HG02943 (cell line): Measurements from ENCODE around the gene DPYSL4.

ENCODE experiments used
- ATAC-seq: cut with Tn5 transposase; IDR thresholded peaks from one replicate; pipeline ENCODE4 v1.9.1; 2021; ENCODE audit warnings: mild to moderate bottlenecking, low read depth, moderate library complexity; ENCODE audit not compliant: unreplicated experiment

The DPYSL4 gene

DNA sequence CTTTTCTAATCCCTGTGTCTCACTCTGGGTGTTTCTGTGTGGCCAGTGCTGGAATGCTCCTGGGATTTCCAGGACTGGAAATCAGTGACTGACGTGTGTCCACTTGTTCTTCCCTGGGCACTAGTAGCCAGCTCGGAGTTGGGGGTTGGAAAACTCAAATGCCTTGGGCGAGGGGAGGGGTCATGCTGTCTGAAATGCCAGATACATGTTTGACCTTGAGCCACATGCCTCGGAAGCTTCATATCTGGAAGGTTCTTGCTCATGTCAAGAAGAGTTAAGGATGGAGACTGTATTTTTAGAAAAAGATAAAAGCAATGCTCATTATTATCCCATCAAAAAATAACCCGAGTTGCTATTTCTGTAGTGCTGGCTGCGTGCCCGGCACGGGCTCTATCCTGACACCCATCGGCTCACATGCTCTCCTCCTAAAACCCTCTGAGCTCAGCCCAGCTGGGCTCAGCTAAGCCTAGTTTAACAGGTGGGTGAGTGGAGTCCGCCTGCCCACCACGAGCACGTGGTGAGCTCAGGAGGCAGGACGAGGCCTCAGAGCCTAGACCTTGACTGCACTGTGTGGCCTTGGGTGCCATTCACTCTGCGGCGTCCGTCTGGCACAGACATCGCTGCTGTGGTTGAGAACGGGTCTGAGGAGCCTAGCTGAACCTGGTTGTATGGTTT lies 6.4 kb downstream of the DPYSL4 start:
- ATAC-seq = no peak

DNA sequence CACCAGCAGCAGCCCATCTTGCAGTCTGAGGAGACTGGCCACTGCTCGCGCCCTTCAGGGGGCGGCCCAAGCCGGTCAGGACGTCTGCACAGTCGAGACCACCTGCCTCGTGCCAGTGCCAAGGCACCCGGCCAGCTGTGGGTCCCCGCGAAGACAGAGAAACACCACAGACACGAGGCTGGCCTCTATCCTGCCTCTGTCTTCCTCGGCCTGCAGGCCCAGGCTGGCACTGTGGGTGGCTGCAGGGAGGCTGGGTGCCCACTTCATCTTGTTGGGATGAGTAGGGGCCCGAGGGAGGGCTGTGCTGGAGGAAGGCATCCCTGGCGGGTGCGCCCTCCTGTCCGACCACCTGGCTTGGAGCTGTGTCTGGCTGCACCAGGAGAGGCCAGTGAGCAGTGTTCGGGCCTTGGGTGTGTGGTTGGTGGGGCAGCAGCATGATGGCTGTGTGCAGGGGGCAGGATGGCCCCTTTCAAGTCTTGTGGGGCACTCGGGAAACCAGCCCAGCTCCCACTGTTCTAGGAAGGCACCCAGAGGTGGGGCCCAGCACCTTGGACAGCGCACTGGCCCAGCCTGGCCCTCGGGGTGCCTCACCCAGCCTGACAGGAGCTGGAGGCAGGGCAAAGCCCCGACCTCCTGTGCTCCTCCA lies 7.3 kb downstream of the DPYSL4 start:
- no peak for ATAC-seq

DNA sequence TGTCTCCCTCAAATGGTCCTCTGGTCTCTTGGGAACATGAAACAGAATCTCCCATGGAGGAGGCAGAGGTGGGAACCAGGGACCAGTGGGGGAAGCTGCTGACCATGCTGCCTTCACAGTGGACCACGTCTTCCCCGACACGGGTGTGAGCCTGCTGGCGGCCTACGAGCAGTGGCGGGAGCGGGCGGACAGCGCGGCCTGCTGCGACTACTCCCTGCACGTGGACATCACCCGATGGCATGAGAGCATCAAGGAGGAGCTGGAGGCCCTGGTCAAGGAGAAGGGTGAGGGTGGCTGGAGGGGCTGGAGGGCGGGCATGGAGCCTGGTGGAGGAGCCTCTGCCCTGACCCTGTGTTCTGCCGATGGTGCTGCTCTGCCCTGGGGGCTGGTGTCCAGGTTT lies 8.0 kb downstream of the DPYSL4 start:
- no peak for ATAC-seq

DNA sequence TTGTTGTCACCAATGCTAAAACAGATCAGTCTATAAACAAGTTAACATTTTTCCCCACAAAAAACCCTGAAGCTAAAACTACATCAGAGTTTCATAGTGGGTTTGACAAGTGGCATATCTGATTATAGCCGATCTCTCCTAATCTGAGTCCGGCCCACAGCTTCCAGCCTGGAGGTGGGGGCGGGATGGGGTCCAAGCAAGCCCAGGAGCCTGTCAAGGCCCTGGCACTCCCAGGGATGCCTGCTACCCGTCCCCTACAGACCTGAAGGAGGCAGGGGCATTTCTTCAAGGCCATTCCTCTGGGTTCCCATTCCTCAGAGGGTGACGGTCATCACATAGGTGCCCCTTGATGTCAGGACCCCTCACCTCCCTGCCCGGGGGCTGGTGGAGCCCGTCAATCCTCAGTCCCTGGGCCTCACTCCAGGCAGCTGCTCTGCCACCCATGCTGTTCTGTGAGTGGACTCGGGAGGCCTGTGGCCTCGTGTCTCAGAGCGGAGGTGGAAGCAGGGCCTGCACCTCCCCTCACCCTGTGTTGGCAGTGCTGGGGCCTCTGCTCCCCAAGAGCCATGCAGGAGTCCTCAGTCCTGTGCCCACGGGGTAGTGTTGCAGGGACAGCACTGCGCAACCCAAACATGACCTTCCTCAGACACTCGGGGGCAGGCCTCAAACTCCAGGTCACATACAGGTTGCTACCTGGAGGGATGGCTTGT lies 8.8 kb downstream of the DPYSL4 start:
- ATAC-seq = no peak

DNA sequence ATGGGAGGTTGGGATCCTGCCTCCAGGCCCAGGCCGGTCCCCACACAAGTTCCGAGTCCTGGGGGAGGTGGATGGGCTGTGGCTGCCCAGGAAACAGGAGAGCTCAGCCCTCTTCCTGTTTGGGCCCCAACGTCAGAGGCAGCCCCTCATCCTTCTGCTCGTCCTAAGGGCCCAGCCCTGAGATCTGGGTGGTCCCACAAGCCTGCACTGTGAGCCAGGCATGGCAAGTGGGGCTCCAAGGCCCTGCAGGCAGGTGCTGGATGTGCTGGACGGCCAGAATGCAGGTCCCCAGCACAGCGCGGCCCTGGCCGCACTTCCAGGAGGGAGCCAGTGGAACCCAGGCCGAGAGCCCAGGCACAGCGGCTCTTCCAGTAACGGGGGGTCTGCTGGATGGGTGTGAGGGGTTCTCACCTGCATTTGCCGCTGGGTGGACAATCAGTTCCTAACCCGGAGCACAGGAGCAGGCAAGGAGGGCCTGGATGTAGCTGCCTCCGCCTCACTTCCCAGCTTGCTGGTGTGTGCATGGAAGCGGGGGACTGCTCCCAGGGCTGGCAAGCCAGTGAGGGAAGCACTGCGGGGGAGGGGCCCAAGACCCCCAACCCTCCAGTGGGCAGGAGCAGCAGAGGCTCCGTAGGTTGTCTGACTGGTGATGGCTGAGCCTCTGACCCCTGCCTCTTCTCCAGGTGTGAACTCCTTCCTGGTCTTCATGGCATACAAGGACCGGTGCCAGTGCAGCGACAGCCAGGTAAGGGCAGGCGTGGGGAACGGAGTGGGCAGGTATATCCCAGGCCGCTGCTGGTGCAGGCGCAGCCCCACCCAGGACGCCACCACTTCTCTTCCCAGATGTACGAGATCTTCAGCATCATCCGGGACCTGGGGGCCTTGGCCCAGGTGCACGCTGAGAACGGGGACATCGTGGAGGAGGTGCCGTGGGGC lies 9.7 kb downstream of the DPYSL4 start:
- no peak for ATAC-seq

DNA sequence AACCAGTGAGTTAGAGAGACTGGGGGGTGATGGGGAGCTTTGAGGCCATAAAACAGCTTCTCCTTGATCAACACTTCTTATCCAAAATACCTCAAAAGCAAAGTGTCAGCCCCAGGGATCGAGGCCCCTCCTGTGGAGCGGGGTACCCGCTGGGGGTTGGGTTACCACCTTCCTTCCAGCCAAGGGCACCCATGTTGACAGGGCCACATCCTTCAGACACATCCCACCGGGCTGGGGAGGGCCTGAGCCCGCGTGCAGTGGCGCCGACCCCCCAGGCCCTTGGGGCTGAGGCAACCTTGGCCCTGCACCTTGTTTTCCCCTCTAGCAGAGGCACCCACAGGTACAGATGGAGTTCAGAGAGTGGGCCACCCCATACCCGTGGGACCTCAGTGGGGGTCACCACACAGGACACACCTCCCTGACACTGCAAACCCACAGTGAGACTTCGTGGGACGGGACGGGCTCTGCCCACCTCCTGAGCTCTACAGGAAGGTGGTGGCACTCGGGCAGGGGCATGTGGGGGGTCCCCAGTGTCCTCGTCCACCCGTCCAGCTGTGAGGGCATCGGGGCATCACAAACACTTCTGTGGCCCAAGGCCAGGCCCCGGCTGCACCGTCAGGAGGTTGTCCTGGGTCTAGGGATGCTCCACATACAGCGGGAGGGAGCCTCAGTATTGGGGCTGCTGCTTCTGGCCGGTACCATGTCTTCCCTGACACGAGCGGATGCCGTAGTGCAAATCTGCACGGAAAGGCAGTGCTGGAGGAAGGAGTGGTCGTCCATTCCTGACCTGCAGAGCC lies 10.7 kb downstream of the DPYSL4 start:
- no peak for ATAC-seq

DNA sequence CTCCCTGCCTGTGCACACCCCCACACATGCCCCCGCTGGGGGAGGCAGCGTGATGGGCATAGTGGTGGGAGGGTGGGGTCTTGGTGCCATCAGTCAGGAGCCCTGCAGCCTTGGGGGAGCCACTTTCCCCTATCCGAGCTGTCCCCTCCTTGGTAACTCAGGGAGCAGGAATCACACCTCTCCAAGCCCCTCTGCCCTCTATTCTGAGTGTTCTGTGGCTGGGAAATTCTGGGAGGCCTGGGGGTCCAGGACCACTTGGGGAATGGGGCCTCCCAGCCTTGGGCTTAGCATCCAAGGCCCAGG lies 11.3 kb downstream of the DPYSL4 start:
- ATAC-seq = no peak

DNA sequence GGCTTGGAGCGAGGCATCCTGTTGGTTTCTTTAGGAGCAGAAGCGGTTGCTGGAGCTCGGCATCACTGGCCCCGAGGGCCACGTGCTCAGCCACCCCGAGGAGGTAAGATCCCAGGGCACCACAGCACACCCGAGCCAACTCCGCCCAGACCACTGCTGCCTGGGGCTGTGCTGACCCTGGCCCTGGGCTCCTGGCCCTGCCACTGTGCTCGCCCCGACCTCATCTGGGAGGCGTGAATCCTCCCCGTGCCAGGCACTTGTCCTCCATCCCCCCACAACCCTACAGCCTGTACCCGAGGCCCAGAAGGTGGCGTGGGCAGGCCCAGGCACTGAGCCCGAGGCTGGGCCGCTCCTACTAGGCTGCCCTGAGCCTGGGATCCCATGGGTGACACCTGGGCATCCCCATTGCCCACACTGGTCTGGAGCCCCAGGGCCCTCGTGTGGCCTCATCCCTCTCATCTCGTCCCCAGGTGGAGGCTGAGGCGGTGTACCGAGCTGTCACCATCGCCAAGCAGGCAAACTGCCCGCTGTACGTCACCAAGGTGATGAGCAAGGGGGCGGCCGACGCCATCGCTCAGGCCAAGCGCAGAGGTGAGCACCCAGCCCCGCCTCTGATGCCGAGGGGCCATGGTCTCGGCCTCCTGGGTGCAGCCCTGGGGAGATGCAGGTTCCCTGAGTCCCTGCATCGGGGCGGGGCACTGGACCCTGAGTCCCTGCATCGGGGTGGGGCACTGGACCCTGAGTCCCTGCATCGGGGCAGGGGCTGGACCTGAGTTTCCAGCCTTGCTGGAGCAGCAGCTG lies 11.8 kb downstream of the DPYSL4 start:
- ATAC-seq = no peak

DNA sequence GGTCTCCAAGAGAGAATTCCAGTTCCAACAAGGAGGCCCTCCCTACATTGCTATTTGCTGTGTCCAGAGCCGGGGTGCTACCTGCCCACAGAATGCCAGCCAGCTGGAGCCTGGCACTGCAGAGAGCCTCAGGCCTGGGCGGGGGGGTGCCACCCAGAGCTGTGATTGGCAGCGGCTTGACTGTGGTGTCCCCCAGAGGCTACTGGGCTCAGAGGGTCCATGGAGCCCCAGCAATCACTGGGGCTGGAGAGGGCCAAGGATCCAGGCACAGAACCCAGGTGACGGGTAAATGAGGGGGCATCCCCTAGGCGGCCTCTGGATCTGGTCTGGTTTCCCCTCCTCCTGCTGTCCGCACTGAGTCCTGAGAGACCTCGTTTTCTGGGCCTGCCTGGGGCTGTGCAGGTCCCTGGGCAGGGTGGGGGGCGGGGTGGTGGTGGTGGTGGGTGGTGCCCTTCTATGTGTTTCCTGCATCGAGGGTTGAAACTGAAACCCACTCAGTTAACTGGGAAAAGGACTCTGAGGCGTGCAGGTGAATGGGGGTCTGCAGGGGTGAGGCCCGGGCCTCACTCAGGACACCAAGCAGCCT lies 12.6 kb downstream of the DPYSL4 start:
- no peak for ATAC-seq

DNA sequence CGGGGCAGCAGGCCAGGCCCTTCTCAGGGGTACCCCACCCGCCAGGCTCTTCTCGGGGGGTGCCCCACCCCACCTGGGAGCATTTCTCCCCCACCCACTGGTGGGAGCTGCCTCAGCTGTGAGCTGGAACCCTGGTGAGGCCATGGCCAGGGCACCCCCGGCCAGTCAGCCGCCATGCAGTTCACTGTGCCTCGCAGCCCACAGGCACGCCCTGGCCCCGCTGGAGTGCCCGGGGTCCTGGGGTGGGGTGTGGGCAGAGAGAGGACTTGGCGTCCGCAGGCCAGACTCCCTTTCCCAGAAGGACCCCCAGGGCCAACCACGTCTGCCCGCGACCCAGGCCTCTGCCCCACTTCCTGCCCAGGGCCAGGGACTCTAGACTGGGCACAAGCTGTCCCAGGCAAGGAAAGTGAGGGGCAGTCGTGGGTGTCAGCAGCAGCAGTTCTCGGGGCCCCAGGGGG lies 13.1 kb downstream of the DPYSL4 start:
- no peak for ATAC-seq

DNA sequence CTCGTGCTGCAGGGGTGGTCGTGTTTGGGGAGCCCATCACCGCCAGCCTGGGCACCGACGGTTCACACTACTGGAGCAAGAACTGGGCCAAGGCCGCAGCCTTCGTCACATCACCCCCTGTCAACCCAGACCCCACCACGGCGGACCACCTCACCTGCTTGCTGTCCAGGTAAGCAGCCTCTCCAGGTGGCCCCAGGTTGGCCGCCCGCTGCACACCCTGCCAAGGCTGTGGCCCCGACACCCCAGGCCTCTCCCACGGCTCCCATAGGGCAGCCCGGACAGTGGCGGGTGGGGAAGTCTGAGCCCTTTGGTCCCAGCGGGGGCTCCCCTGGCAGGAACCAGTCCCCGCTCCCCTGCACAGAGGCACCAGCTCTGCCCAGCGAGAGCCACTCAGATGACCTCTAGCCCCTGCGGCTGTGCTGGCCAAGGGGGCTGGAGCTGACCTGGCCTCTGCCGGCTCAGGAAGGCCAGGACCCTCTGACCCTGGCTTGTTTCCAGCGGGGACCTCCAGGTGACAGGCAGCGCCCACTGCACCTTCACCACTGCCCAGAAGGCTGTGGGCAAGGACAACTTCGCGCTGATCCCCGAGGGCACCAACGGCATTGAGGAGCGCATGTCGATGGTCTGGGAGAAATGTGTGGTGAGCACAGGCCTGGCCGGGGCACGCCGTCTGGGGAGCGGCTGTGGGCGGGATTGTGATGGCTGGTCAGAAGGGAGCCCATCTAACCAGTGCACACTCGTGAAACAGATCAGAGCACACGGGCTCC lies 13.8 kb downstream of the DPYSL4 start:
- no peak for ATAC-seq

DNA sequence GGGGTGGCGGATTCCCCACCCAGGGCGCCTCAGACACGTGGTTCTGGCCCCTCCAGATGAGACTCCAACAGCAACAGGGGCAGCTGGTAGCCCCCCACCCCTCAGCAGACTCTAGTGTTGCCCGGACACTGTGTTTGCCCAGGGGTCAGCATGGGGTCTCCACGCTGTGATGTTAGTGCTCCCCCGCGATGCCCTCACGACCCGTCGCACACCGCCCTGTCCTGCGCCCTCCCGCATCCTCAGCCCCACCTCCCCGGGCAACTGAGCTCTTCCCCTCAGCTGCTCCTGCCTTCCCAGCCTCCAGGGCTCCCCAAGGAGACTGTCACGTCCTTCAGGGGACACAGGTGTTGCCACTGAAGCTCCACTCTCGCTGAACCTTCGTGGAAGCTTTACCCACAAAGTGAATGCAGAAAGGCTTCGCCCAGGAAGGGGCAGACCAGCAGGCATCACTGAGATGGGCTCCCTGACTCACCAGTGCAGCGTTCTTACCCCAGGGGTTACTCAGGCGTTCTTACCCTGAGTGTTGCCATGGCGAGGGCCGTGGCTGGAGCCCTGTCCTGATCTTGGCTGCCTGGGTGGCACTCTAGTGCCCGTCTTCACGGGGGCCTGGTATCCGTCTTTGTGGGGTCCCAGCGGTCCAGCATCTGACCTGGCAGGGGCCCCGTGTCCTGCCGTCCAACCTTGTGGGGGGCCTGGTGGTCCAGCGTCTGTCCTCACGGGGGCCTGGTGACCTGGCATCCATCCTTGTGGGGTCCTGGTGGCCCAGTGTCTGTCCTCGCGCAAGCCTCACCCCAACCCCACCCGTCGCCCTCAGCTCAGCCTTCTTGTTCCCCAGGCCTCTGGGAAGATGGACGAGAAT lies 14.6 kb downstream of the DPYSL4 start:
- no peak for ATAC-seq

DNA sequence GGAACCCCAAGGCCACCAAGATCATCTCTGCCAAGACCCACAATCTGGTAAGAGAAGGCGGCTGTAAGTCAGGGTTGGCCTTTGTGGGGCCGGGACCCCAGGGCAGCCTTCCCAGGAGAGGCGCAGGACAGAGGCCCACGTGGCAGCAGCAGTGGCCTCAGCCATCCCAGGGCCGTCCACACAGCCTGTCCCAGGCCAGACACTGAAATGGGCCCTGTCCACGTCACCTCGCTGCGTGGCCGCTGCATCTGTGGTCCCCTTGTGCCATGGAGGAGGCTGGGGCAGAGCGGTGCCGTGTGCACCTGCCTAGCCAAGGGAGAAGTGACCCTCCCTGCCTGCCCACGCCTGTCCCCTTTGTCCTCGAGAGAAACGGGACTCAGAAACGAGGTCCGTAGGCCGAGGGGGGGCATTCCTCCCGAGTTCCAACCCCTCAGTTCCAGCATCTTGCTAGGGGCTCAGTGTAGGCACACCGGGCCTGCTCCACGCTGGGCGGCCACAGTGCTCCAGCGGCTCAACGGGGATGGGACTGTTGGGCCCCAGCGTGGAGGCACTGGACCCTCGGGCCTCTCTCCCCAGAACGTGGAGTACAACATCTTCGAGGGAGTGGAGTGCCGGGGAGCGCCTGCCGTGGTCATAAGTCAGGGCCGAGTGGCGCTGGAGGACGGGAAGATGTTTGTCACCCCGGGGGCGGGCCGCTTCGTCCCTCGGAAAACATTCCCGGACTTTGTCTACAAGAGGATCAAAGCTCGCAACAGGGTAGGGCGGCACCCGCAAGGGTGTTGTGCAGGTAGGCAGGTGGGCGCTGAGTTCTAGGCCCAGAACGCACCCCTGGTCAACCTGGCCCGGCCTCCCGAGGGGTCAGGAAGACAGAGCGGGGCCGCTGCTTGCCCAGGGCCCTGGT lies 15.6 kb downstream of the DPYSL4 start:
- no peak for ATAC-seq

DNA sequence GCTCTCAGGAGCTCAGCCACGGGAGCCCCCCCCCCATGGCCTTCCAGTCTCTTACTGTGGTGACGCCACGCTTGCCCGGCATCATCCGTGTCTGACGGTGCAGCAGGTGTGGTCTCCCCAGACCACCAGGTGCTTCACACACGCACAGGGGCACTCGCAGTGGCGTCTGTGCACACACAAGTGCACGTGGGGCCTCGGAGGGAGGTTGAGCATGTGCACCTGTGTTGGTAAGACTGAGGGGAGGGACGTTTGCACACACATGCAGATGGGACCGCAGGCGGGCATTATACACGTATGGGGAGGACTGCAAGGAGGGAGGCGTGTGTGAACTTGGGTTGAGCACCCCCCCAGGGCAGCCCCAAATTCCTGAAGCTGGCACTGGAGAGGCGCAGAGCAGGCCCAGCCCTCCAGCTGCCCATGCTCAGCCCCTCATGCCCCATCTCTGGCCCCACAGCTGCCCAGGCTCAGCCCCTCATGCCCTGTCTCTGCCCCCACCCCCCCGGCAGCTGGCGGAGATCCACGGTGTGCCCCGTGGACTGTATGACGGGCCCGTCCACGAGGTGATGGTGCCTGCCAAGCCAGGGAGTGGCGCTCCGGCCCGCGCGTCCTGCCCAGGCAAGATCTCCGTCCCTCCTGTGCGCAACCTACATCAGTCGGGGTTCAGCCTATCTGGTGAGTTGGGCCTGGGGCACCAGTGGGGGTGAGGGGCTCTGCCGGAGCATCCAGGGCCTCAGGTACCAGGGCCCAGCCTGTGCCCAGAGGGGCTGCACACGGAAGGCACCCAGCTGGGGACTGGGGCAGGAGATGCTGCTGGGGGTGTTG lies 16.7 kb downstream of the DPYSL4 start:
- no peak for ATAC-seq

DNA sequence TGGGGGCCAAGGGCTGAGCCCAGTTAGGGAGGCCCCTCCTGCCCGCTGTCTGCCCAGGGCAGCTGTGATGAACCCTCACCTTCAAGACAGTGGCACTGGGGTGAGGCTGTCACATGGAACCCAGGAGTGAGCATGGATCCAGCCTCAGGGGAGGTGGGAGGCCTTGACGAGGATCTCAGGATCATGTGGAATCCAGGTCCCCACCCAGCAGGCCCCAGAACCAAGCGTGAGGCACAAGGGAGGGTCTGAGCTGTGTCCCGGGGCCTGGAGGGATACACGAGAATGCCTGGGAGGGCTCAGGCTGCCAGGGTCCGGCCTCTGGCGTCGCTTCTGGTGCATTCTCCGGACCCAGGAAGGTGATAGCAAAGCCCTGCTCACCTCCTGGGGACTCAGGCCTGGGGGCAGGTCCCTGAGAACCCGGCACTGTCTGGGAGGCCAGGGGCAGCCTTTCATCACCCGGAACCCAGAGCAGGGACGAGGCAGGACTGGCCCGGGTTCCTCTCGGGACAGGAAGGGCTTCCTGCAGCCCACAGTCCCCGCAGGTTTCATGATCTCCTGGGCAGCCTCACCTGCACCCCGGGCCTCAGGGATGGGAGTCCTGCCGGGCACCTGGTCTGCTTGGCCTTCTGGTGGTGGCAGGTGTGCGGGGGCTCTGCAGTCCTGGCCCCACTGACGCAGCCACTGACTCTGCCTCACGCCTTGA lies 17.5 kb downstream of the DPYSL4 start:
- no peak for ATAC-seq
